ENCODE measurements around the gene TRIM46.
"Not testable (repeated sequence)": the region's sequence is repeated elsewhere in the genome, so short reads cannot be mapped to it uniquely, and the experiment has no call there.

Gene TRIM46

DNA sequence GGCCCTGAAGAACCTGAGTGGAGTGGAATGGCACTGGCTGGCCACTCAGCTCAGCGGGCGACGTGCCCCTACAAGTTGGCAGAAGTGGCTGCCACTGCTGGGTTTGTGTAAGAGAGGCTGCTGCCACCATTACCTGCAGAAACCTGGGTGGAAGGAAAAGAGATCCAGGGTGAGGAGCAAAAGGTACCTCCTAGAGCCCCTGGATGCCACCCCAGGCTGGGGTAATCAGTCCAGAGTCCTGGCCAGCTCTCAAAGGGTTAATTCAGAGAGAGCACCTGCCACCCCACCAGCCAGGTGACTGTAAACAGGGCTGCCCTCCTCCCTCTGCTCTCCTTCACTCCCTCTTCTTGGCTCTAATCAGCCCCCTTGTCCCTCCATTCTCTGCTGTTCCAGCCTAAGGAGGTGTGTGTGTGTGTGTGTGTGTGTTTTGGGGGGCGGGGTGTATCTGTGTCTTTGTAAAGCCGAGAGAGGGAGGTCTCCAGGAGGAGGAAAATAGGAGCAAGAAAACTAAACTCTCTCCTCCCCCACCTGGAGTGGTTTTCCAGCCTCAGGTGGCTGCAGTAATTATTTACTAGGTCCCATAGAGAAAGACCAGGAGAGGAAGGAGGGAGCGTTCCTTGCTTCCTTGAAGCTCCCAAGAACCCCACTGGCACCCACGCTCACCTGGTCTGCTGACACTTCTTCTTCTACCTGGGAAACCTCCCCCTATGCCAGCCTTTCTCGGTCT is 12.6 kb downstream of the TRIM46 start:
- DNase-seq (ENCODE audit: low read depth in 1 of 2, low spot score in 1 of 2), result no peak

DNA sequence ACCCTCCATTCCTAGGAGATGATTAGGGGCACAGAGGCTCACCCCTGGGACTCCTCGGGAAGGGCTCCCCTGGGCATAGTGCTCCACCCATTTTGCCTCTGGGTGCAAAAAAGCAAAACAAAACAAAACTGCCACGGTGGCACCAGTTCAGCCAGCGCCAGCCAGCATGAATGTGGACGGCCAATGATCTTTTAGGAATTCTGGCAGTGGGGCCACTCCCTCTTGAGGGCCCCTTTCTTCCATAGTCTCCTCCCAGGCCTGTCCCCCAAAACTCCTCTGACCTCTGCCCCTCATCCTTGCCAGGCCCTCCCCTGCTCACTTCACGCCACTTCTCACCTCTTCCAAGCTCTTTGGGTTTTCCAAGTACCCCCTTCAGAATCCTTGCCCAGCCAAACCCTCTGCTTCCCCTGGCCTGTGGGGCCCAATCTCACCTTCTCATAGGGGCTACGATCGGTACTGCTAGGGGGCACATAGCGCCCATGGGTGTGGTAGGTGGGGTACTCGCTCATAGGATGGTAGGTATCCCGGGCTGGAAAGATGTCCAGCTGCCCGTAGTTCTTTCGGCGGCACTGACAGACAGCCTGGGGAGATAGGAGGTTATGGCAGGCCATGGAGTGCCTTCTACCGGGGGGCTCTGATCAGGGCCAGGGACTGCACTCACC is 13.3 kb downstream of the TRIM46 start:
- DNase-seq (ENCODE audit: low read depth in 1 of 2, low spot score in 1 of 2), result no peak

DNA sequence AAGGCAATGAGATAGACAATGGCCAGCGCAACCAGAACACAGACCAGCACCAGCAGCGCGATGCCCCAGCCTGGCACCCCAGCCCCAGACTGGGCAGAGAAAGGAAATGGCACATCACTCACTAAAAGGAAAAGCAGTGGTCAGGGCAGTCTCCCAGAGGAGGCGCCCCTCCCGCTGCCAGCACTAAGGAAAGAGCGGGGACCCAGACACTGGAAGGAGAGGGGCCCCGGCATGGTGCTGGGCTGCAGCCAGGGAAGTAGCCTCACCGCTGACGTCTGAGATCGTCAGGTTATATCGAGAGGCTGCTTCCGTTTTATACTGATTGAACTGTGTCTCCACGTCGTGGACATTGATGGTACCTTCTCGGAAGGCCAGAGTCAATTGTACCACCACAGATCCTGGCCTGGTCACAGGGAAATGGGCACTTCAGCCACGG is 13.8 kb downstream of the TRIM46 start:
- no peak for DNase-seq (ENCODE audit: low read depth in 1 of 2, low spot score in 1 of 2)

DNA sequence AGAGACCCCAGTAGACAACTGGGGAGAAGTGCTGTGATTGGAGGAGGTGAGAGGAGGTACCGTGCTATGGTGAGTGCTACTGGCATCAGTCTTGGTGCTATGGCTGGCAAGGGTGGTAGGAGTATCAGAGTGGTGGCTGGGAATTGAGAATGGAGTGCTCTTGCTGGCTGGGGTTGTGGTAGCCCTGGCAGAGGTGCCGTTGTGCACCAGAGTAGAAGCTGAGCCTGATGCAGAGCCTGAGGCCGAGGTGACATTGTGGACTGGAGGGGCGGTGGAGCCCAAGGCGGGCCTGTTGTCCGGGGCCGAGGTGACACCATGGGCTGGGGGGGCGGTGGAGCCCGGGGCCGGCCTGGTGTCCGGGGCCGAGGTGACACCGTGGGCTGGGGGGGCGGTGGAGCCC is 14.6 kb downstream of the TRIM46 start:
- DNase-seq (ENCODE audit: low read depth in 1 of 2, low spot score in 1 of 2), result no peak

DNA sequence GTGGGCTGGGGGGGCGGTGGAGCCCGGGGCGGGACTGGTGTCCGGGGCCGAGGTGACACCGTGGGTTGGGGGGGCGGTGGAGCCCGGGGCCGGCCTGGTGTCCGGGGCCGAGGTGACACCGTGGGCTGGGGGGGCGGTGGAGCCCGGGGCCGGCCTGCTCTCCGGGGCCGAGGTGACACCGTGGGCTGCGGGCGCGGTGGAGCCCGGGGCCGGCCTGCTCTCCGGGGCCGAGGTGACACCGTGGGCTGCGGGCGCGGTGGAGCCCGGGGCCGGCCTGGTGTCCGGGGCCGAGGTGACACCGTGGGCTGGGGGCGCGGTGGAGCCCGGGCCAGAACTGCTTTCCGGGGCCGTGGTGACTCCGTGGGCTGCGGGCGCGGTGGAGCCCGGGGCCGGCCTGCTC is 16.3 kb downstream of the TRIM46 start:
- not testable (repeated sequence) for DNase-seq (ENCODE audit: low read depth in 1 of 2, low spot score in 1 of 2)

DNA sequence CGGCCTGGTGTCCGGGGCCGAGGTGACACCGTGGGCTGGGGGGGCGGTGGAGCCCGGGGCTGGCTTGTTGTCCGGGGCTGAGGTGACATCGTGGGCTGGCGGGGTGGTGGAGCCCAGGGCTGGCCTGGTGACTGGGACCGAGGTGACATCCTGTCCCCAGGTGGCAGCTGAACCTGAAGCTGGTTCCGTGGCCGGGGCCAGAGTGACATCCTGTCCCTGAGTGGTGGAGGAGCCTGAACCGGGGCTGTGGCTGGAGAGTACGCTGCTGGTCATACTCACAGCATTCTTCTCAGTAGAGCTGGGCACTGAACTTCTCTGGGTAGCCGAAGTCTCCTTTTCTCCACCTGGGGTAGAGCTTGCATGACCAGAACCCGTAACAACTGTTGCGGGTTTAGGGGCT is 18.3 kb downstream of the TRIM46 start:
- DNase-seq (ENCODE audit: low read depth in 1 of 2, low spot score in 1 of 2), result no peak

DNA sequence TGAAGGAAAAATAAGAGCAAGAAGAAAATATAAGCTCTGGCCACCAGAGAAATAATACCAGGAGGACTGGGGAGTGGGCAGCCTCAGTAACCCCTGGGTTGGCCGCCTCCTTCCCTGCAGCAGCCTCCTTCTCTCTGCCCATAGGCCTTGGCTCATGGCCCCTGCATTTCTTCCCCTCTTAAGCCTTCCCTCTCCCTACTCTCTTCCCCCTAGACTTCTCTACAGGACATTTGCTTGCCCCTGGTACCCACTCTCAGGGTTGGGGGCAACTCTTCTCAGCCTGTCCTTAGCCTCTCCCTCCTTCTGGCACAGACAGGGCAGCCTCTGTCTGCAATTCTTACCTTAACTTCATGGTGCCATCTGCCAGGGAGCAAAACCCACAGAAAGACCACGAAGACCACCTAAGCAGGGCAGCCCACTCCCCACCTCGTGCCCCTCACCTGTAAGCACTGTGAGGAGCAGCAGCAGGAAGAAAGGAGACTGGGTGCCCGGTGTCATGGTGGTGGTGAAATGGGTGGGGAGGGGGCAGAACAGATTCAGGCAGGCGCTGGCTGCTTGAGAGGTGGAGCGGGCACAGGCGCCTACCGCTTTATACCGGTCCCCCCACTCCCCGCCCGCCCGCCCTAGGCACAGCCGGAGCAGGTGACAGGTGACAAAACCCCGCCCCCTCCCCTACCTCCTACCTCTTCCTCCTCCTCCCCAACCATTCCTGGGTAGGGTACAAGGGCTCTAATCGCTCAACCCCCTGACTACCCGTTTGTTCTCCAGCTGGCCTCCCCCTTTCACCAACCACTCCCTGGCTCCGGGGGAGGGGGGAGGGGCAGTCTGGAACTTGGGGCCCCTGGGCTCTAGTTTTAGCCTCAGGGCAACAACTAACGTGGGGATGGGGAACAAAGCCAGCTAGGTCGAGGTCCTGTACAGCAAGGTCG is 19.0 kb downstream of the TRIM46 start:
- no peak for DNase-seq (ENCODE audit: low read depth in 1 of 2, low spot score in 1 of 2)

DNA sequence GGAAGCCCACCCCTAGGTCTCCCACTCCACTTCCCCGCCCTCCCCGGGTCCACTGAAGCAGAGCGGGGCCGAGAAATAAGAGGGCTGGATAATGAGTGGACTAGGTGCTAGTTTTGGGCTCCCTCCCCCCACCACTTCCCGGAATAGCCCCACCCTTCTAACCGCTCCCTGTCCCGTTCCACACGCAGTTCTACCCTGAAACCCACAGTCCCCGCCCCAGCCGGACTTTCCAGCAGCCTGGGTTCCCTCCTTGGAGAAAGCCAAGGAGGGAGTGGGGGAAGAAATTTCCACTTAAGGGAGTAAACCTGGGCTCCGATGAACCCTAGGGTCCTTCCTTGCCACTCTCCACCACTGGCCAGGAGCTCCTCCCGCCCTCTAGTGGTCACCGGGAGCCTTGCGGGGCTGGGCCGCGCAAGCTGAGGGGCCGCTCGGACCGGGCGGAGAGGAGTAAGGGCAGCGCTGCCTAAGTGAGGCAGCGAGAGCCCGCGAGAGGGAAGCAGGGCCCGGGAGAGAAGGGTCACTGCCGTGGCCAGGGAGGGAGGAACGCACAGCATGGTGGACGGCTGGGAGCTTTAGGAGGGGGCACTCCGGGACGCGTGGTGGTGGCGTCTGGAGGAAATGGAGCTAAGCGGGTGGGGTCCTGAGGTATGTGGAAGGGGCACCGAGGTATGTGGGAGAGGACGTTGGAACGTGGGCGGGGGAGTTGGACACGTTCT is 19.8 kb downstream of the TRIM46 start:
- peak; percentile 61 to 65 for DNase-seq (ENCODE audit: low read depth in 1 of 2, low spot score in 1 of 2)

DNA sequence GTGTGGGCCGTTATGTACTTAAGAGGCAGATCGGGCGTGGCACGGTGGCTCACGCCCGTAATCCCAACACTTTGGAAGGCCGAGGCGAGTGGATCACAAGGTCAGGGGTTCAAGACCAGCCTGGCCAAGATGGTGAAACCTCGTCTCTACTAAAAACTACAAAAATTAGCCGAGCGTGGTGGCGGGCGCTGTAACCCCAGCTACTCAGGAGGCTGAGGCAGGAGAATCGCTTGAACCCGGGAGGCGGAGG is 20.3 kb downstream of the TRIM46 start:
- DNase-seq (ENCODE audit: low read depth in 1 of 2, low spot score in 1 of 2), result not testable (repeated sequence)

DNA sequence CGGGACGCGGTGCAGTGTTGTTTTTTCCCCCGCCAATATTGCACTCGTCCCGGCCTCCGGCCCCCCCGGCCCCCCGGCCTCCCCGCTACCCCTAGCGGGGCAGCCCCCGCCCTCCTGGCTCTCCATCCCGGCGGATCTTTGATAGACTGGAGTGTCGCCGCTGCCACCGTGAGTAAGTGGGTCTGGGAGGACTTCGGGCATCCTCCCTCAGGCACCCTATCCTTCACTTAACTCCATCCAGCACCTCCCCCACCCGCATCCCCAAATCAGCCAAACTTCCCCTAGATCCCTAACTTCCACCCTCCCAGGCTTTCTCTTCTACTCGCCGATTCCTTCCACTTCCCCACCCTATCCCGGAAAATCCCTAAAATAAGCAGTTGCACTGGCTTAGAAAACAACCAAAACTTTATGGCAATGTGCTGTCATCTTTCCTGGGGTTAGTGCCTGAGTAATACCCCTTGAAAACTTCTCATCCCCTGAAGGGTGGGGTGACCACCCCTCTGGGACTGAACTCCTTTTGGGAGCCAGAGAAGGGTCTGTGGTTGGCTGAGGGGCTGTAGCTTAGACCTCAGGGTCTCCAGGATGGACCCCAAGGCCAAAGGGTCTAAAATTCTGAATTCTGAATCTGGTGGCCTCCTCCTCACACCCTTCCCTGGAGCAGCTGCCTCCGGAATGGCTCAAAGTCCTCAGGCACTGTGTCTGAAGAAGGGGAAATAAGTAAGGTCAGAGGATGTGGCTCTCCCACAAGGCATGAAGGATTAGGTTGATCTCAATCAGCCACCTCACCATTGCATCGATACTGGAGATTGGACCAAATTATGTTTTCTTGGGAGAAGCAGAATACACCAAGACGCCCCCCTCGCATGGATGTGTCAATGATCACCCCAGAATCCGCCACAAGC is 21.8 kb downstream of the TRIM46 start:
- no peak for DNase-seq (ENCODE audit: low read depth in 1 of 2, low spot score in 1 of 2)

DNA sequence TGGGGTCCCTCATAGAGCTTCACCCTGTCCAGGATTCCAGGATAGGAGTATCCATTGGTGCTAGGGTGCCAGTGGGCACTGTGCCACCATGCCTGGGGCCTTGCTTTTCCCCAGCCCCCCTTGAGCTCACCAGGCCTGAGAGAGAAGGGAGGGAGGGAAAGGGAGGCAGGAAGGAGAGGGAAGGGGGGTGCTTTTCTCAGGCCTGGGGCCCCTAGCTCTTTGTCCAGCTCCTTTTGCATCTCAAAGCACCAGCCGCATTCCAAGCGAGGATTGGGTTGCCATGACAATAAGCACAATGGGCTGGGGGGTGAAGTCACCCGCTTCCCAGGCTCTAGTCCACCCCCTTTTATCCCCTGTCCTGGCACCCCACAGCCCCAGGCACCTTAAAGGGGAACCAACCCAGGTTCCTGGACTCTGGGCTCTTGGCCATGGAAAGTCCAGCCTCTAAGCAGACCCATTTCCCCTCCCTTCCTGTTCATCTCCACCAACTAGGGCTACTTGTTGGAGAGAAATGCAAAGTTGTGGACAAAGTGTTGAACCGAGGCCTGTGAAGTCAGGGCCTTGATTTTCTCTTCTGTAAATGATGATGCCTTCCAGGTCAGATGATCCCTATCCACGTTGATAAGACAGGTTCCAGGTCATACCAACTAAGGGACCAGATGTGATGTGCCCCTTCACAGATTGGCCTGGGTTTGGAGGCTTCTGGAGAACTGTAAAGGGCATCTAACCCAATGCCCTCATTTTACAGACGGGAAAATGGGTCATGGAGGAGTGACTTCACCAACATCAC is 22.6 kb downstream of the TRIM46 start:
- no peak for DNase-seq (ENCODE audit: low read depth in 1 of 2, low spot score in 1 of 2)

DNA sequence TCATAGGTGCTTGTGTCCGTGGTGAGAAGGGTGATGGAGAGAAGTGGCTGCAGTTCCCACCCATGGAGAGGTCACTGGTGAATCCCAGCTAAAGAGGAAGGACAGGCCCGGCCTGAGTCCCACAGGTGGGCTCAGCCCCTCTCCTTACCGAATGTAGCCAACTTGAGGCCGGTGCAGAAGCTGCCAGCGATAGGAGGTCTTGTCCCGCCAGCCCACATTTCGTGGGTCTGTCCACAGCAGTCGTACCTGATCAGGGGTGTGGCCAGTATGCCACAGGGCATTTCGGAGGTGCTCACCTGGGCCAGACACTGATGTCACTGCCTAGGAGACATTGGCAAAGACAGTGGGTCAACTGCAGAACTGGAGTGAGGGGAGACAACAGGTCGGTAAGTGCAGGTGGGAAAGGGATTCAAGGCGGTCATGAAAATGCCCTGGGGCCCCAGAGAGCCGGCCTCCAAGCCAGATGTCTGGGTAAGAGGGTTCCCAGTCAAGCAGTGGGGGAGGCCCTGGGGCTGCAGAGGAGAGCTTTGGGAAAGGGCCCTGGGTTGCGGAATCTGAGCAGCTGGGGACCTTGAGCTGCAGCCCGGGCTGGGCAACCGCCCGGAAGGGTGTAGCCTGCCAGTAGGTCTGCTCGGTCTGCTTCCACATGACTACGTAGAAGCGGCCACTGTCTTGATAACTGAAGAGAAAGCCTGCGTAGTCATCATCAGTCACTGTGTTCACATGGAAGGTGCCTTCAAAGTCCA is 23.4 kb downstream of the TRIM46 start:
- no peak for DNase-seq (ENCODE audit: low read depth in 1 of 2, low spot score in 1 of 2)

DNA sequence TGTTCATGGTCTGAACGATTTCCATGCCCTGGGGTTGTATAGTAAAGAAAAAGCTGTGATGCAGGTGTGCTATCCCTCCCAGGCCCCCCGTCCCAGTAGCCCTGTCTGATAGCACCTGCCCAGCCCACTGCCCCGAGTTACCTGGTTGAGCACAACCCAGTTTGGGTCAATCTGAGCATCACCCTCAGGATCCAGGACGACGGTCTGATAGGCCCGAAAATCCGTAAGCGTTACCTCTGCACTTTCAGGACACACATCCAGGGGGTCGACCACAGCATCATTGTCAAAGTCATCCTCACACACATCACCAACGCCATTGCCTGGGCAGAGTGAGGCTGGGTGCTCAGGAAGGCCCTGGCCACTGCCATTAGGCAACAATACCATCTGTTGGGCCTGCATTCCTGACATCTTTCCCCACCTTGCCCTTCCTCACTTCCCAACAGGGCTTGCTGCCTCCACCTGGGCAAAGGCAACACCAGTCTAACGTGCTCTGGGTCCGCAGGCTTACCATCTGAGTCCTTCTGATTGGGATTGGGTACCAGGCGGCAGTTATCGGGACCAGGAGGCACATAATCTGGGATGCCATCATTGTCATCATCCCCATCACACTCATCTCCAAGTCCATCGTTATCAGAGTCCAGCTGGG is 24.4 kb downstream of the TRIM46 start:
- DNase-seq (ENCODE audit: low read depth in 1 of 2, low spot score in 1 of 2), result no peak

DNA sequence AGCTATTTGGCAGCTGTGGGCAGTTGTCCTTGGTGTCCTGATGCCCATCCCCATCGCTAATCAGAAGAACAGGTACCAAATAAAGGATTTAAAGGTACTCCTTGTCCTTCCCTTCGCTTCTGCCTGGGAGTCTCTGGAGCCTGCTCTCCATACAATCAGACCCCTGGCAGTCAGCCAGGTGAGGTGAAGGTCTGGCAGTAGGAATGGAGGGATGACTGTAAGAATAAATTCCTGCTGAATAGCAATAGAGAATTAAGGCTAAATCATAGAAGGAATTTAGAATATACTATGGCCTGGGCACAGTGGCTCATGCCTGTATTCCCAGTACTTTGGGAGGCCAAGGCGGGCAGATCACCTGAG is 24.9 kb downstream of the TRIM46 start:
- DNase-seq (ENCODE audit: low read depth in 1 of 2, low spot score in 1 of 2), result no peak

DNA sequence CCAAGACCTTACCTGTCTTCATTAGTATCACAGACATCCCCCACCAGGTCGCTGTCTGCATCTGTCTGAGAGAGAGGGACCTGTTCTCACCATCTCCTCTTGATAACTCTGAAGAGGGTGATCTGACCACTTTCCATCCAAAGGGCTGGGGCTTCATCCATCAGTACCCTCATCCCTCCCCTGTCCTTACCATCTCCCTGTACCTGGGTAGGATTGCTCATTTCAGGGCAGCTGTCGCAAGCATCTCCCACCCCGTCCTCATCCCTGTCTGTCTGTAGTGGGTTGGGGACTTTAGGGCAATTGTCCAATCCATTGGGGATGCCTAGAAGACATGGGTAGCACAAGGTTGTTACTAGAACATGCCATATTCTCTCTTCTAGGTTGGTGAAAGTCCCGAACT is 26.1 kb downstream of the TRIM46 start:
- DNase-seq (ENCODE audit: low read depth in 1 of 2, low spot score in 1 of 2), result no peak

DNA sequence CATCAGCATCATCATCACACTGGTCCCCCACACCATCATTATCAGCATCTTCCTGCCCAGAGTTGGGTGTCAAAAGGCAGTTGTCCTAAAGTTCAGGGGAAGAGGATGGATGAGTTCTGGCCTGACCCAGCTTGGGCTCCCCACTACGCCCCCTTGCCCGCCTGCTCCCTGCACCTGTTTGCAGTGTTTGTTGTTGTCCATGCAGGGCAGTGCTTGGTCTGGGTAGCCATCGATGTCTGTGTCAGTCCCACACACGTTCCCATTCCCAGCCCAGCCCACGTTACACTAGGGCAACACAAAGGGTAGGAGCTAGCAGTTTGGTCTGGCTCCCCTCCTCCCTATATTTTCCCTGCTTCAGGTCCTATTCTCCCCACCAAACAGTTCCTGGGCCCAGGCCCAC is 27.3 kb downstream of the TRIM46 start:
- no peak for DNase-seq (ENCODE audit: low read depth in 1 of 2, low spot score in 1 of 2)

DNA sequence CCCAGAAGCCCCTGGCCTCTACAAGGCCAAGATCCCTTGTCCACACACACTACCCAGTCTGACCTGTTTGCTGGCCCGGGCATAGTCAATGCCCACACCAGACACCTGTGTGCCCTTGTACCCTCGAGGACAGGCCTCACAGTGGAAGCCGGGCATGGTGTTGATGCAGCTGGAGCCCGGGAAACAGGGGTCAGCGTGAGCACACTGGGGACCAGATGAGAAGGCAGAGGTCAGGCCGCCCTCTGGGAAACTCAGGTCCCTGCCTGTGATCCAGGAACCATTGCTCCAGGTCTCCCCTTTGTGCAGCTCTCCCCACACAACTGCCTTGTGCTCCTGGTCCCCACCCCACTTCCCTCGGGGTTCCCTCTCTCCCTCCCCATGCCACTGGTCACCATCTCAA is 28.5 kb downstream of the TRIM46 start:
- DNase-seq (ENCODE audit: low read depth in 1 of 2, low spot score in 1 of 2), result no peak

DNA sequence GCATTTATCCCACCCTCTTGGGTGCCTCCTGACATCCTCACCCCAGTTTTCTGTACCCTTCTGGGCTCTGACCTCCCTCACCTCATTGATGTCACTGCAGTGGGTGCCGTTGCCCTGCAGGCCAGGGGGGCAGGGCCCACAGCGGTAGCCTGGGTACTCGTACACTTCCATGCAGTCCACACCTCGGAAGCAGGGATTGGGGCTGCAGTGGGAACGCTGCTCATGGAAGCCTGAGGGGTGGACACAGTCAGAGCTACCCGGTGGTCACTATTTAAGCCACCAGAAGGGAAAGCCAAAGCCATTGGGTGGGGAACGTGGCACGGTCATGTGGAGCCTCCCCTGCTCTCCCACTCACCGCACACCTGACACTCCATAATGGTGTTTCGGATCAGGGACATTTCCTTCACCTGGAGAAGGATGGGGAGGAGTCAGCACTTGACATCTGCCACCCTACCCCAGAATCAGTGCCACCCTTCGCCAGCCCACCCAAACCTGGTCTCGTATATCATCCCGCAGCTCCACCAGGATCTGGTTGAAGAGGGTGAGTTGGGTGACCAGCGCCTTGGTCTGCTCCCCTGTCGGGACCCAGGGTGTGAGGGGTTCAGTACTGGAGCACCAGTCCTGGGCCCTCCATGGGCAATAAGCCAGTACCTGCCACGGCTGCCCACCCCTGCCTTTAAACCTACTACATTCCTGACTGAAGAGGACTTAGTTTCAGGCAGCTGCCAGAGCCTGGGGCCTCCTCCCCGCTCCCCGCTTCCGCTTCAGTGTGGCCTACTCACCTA is 29.3 kb downstream of the TRIM46 start:
- DNase-seq (ENCODE audit: low read depth in 1 of 2, low spot score in 1 of 2), result no peak
